Fibroblast of lung (primary cell): ENCODE results near the gene TMEM63B.

Source experiments
- CTCF ChIP-seq, 2 donors: IDR thresholded peaks in 1 of 2; conservative IDR thresholded peaks in 1 of 2; 1 replicate in 1 of 2; 2 replicates in 1 of 2; pipeline ENCODE4 v1.5.1; 2011 to 2012; ENCODE audit warnings: low read length in 2 of 2, control low read depth in 1 of 2, inconsistent platforms in 1 of 2, low read depth in 1 of 2, mild to moderate bottlenecking in 1 of 2
- EZH2 ChIP-seq: IDR thresholded peaks from 2 replicates; pipeline ENCODE4 v1.5.1; 2012; ENCODE audit warnings: low read length, control low read depth, mild to moderate bottlenecking; ENCODE audit errors: missing control alignments

DNA sequence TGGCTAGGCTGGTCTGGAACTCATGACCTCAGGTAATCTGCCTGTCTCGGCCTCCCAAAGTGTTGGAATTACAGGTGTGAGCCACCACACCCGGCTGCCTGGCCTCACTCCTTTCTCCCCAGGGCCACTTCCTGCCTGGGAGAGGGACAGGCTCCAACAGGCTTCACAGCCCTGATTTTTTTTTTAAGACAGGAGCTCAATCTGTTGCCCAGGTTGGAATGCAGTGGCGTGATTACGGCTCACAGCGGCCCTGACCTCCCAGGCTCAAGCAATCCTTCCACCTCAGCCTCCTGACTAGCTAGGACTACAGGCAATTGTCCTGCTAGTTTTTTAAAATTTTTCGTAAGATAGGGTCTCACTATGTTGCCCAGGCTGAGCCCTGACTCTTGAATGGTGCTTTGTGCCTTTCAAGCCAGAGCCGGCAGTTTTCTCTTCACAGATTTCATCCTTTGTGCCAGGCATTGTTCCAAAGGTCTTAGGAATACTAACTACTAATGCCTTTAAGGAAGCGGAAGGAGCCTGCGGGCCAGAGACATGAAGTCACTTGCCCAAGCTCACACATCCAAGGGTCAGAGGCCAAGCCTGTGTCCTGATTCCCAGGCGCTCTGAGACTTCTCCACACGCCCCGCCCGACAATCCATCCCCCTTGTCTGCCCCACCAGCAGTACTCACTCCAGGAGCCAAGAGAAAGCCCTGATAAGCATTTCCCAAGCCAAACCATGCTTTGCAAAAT lies 50.5 kb downstream of the TMEM63B start:
- TF ChIP-seq CTCF (conservative IDR thresholded peaks at IDR 0.05 in 1 of 2, IDR thresholded peaks at IDR 0.05 in 1 of 2; ENCODE audit: low read depth in 1 of 2, low read length in 2 of 2), result no peak
- no peak for TF ChIP-seq EZH2
